ENCODE results near the gene MTHFR.

Gene MTHFR

DNA sequence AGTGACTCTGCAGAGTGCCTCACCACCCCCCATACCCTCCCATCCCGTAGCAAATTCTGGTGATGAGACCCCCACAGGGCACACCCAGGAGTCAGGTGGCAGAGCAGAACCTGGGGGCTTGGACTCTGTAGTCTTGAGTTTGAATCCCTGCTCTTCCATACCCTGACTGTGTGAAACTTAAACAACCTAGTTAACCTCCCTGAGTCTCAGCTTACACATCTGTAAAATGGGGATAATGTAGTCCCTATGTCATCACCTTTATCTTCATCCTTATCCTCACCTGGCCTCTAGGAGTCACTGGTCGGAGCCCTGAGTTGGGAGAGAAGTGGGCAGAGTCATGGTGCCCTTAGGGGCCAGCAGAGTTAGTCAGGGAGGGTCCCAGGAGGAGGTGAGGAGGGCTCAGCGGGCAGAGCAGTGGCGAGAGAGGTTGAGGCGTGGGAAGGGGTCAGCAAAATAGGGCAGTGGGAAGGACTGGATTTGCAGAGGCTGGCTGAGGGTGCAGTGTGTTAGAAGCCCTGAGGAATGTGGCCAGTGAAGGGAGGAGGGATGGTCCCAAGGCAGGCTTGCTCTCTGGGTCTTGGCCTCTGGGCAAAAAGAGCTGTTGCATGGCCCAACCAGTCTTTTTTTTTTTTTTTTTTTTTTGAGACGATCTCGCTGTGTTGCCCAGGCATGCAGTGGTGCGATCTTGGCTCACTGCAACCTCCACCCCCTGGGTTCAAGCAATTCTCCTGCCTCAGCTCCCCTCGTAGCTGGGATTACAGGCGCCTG is 25.2 kb downstream of the MTHFR start:
- DNase-seq = no peak

GRCh38 chr1:11779715-11780379 is 25.9 kb downstream of the MTHFR start:
- DNase-seq = no peak

GRCh38 chr1:11778844-11779623 is 26.7 kb downstream of the MTHFR start:
- DNase-seq = no peak

DNA sequence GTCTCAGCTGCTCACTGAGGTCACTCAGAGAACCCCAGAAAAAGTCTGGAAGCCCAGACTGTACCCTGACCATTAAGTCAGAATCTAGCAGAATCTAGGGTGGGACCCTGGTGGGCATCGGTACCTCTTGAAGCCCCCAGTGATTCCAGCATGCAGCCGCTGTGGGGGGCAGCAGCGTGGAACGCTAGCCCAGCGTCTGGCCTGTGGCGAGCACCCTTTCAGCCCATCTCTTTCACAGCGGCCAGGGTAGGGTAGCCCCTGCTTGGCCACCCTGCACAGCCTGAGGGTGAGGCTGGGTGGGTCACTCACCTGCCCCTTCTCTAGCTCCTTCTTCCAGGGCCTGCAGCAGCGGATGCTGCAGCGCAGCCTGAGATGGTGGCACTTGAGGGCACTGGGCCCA is 27.4 kb downstream of the MTHFR start:
- DNase-seq = no peak

DNA sequence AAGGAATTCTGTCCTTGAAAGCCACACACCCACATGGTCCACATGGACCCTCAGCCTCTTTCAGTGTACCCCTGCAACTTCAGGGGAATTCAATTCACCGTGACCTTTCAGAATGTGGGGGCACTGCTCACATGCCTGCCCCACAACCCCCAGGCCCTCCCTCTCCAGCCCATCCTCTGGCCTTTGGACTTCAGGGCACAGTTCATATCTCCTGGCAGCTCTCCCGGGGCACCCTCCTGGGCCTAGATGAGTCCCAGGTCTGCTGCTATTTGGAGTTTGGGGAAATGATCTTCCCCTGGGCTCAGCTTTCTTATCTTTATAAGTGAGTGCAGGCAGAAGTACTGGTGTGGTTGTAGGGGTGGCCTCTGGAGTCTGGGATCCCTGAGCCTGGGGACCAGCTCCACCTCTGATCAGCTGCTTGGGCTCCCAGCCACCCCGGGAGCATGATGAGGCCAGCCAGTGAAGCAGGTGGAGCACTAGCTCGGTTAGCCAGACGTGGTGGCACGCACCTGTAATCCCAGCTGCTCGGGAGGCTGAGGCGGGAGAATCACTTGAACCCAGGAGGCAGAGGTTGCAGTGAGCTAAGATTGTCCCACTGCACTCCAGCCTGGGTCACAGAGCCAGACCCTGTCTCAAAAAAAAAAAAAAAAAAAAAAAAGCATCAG is 28.0 kb downstream of the MTHFR start:
- no peak for DNase-seq

DNA sequence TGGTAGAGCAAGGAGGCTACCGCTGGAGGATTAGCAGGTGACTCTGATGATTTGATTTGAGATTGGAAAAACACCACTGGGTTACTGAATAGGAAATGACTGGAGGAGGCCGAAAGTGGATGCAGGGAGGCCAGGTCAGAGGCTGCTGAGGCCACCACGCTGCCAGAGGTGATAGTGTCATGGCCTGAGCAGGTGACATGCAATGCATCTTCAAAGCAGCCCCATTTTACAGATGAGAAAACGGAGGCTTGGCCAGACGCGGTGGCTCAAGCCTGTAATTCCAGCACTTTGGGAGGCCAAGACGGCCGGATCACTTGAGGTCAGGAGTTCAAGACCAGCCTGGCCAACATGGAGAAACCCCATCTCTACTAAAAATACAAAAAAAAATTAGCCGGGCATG is 31.0 kb downstream of the MTHFR start:
- DNase-seq = no peak

GRCh38 chr1:11772458-11772857 is 33.3 kb downstream of the MTHFR start:
- no peak for DNase-seq

GRCh38 chr1:11771481-11772043 is 34.2 kb downstream of the MTHFR start:
- no peak for DNase-seq

- no peak for DNase-seq
Measured at GRCh38 chr1:11770011-11770410, 35.8 kb downstream of the MTHFR start.

GRCh38 chr1:11769274-11769673 is 36.5 kb downstream of the MTHFR start:
- no peak for DNase-seq

DNA sequence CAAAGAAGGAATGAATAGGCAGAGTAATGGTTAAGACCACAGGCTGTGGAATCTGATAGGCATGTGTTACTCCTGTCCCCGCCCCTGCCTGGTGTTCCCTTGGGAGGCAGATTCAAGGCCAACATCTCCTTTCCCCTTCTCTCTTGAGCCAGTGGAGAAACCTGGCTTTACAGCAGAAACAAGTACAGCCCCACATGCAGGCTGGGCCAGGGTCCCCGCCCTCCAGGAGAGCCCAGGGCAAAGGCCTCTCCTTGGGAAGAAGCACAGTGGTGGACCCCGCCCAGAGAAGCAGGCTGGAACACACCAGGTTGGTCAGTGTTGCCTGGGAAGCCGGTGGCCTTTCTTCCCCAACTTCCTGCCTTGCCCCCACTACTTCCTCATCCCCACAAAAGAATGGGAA is 36.9 kb downstream of the MTHFR start:
- no peak for DNase-seq

DNA sequence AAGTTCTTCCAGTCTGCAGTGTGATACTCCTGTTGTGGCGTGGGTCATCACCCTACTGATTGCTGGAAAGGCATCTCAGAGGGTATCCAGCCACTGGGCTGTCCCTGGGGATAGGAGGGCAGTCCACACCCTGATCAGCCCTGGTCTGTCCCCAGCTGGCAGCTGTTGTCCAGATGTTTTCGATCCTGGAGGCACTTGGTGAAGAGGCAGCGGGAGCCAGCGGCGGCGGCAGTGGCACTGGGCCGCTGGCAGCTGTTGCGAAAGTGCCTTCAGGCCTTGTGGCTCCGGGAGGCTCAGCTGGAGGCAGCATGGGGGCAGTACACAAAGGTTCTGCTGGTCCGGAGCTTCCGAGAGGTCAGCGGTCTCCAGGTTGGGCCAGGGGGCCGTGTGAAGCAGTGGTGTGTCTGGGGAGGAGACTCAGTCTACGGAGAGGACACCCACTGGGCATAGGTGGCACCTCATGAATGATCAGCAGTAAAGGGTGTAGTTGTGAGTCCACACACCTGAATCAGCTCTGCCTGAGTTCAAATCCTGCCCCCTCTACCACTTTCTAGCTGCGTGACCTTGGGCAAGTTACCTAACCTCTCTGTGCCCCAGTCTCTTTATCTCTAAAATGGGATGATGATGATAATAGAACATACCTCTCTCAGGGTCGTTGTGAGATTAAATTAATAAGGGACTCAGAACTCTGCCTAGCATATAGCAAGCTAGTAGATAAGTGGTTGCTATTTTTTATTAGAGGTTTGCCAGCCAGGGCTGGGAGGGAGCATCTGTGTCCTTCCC is 37.7 kb downstream of the MTHFR start:
- no peak for DNase-seq

DNA sequence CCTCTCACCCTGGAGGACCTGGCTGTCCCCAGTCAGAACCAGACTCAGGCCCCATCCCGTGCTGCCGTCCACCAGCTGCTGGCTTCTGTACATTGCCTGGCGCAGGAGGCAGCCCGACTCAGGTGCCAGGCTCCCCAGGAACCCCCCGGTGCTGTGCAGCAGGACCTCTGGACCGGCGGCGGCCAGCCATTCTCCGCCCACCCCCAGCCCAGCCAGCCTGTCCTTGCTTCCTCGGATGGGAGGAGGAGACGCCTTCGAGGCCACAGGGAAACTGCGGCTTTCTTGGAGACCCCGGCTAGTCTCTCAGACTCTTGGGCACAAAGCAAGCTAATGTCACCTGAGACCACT is 39.4 kb downstream of the MTHFR start:
- no peak for DNase-seq

- no peak for DNase-seq
Measured at GRCh38 chr1:11765661-11766428, 39.9 kb downstream of the MTHFR start.

DNA sequence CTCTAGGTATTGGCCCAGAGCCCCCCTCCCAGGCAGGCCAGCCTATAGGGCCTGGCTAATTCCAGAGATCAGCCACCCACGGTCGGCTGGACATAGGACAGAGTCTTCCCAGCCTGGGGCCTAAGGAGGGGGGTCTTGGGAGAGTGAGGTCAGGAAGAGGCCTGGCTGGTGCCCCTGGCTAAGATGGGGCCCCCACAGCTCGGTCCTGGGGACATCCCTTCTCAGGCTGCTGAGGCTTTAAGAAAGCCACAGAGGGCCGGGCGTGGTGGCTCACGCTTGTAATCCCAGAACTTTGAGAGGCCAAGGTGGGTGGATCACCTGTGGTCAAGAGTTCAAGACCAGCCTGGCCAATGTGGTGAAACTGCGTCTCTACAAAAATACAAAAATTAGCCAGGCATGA is 41.2 kb downstream of the MTHFR start:
- no peak for DNase-seq

- DNase-seq = no peak
Measured at GRCh38 chr1:11764115-11764514, 41.6 kb downstream of the MTHFR start.

DNA sequence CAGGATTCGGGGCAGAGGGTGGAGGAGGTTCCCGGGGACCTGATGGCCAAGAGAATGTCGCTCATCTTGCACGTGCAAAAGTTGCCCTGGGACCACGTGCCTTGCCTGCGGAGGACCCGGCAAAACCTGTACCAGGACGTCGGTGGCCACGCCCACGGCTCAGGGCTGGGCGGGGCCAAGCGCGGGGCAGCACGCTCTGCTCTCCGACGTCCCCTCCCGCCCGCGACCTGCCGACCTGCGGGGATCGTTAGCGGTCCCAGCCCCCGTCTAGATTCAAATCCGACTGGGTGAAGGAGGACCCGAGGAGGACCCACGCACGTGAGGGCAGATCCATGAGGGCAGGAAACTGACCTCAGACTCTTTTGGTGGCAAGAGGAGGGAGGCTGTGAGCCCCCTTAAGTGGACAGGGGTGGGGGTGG is 43.8 kb downstream of the MTHFR start, which contains the start of gene C1orf167:
Gene C1orf167 (plus strand): TSS at position 206 of the 419 bp plus-strand sequence. CDS start 2,208 bp downstream, outside the sequence.
- DNase-seq = peak; percentile 25

DNA sequence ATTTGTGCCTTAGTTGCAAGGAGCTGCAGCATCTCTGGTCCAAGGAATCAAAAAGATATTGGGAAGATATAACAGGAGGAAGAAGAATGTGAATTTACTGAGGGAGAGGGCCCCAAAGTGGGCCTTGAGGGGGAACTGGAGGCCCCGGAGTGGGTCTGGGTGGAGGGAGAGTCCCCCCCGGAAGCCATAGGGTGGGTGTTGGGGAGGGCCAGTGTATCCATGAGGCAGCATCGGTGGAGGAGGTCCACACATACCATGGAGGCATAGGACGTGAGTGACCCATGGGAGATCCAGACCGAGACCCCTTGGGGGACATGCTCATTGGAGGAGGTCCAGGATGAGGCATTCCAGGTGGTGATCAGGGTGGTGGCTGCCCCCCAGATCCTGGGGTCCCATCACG is 44.5 kb downstream of the MTHFR start:
- DNase-seq = no peak

- DNase-seq = no peak
Measured at GRCh38 chr1:11759791-11760190, 46.0 kb downstream of the MTHFR start.

DNA sequence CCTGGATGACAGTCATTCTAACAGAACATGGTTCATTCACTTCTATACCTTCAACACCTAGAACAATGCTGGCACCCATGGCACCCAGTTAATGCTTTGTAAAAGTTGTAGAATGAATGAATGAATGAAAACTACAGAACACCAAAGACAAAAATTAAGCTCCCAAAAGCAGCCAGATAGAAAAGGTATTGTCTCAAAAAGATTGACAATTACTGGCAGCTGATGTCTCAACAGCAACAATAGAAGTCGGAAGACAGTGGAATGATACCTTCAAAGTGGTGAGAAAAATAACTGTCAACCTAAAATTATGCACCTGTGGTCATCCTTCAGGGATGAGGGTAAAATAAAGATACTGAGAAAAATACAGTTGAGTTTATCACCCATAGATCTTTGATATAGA is 48.7 kb downstream of the MTHFR start:
- no peak for DNase-seq

DNA sequence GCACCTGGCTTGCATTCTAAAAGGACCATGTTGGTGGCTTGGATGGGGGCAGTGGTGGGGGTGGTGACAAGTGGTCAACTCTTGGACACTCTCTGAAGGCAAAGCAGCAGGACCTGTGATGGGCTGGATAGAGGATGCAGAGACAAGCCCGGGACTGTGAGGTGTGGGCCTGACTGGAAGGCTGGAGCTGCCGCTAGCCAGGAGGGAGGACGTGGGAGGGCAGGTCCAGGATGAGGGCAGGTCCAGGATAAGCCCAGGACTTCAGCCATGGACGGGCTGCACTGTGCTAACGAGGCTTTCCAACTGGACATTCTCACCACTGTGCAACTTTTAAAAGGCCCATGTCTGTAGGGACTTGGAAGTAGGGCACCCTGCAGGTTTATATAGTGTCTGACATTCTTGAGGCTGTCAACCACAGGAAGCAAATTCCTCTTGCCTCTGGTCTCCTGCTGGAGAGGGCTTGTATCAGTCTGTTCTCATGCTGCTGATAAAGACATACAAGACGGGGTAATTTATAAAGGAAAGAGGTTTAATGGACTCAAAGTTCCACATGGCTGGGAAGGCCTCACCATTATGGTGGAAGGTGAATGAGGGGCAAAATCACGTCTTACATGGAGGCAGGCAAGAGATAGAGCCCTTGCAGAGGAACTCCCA is 52.1 kb downstream of the MTHFR start:
- DNase-seq = no peak

All from activated CD4-positive, alpha-beta T cell treated with anti-CD3 and anti-CD28 coated beads, Interleukin-2, Interleukin-6, amounts not matched to agents 100 ng/mL and 50 ng/mL, durations not matched to agents 16 hours and 8 hours (primary cell).